Urinary bladder (tissue), 4 donors: ENCODE results near the gene ANGPTL4. TPM values are rescaled to one million over a fixed set of nuclear protein-coding genes. Genes with fewer than 3 reads are reported as not detected.
"Not testable (repeated sequence)": the region's sequence is repeated elsewhere in the genome, so short reads cannot be mapped to it uniquely, and the experiment has no call there.

Experiments used
- DNase-seq: peaks from one replicate; pipeline ENCODE4 v3.0.0-alpha.2; 2015; ENCODE audit errors: extremely low spot score
- H3K27ac ChIP-seq: one replicate; pipeline ENCODE4 v1.5.1; 2013; ENCODE audit warnings: low read depth, mild to moderate bottlenecking, moderate library complexity
- H3K36me3 ChIP-seq: one replicate; pipeline ENCODE4 v1.6.1; 2013; ENCODE audit warnings: mild to moderate bottlenecking, moderate library complexity; ENCODE audit not compliant: insufficient read depth
- H3K4me1 ChIP-seq: one replicate; pipeline ENCODE4 v1.6.1; 2013; ENCODE audit warnings: mild to moderate bottlenecking, moderate library complexity; ENCODE audit not compliant: insufficient read depth
- H3K4me3 ChIP-seq: one replicate; pipeline ENCODE4 v1.5.1; 2013; ENCODE audit warnings: low read depth, low read length
- WGBS: extraction: QIAGEN DNeasy Blood & Tissue Kit; methylation state at CpG from one replicate; pipeline ENCODE4 v1.1.7; 2013; 5-methylcytosine and 5-hydroxymethylcytosine counted together
- polyA plus RNA-seq: library from polyadenylated mRNA; stranded (reverse); fragments of 200-250 nt; gene quantifications from one replicate; pipeline ENCODE4 v1.2.3, GENCODE V29; 2013
- total RNA-seq: library from RNA; depleted of rRNA; stranded (reverse); fragments of >200 nt; gene quantifications from one replicate; pipeline ENCODE4 v1.2.3, GENCODE V29; 2014
- donor health status: healthy with polysubstance abuse.
- donor health status: healthy.

Gene ANGPTL4
- total and polyA plus RNA-seq, 2 donors = 1.3 to 14.6 TPM

GRCh38 chr19:8340341-8341096 is 23.4 kb upstream of the ANGPTL4 start:
- no peak overlapping the region for H3K4me3 ChIP-seq
- no peaks in the 10 kb centered on the region for H3K36me3 ChIP-seq
- no peak for DNase-seq
- WGBS = 15% methylated on average over 15 of the region's 15 CpGs
- no peaks in the 10 kb centered on the region for H3K4me1 ChIP-seq
- no peak overlapping the region for H3K27ac ChIP-seq

DNA sequence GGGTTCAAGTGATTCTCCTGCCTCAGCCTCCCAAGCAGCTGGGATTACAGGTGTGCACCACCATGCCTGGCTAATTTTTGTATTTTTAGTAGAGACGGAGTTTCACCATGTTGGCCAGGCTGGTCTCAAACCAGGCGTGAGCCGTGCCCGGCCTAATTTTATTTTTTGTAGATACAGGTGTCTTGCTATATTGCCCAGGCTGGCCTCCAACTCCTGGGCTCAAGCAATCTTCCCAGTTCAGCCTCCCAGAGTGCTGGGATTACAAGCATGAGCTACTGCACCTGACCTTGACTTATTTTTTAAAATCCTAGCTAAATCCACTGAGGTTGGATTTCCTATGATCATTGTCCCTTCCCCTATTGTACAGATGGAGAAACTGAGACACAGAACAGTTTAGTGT is 22.5 kb upstream of the ANGPTL4 start:
- H3K4me1 ChIP-seq, H3K4me3 ChIP-seq, H3K27ac ChIP-seq, H3K36me3 ChIP-seq, DNase-seq: not testable (repeated sequence)
- WGBS = 94% methylated on average over 4 of the region's 4 CpGs

DNA sequence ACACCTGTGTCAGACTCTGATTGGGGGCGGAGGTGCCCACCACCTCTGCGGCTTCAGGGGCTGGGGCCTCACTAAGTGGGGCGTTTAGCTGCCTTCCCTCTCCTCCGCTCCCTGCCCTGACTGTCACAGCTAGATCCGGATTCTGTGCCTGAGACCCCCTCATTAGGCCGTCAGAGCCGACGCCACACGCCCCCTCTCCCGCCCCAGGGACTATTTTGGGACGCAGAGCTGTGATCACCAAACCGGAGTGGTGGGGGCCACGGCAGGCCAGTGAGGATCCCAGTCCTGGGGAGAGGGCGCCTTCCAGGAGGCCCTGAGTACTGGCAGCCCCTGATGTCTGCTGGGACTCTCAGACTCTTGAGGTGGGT is 21.7 kb upstream of the ANGPTL4 start:
- Histone ChIP-seq H3K4me3 (peak overlapping the region; percentile 49), H3K27ac (no peak overlapping the region)

DNA sequence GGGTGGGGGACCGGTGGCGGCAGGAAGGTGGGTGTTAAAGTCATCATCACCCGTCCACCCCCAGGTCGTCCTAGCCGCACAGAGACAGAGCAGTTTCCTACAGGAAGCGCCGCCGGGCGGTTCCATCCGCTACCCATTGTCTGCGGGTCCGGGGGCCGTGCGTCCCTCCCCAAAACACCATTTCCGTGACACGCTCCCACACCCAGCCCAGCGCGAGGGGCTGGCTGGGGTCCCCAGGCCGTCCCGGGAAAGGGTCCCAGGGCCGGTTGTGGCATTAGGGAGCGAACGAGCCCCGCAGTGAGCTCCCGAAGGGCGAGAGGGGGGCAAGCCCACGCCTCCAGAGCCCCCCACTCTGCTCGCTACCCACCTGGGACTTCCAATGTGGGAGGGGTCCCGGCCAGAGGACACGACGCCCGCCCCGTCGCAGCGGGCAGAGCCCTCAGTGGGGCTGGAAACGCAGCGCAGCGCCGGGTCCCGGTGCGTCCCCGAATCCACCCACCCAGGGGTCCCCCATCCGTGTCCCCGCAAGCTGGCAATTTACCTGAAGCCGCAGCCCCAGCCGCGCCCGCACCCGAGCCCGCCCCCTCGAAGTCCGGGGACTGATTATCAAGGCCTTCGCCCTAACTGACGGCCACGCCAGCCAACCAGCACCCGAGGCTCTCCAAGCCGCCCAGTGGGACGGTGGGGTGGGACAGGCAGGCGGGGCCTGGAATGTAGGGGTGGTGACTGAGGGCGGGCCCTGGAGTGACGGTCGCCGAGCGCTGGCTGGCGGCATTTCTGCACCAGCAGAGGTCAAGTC is 21.1 kb upstream of the ANGPTL4 start, which contains the start of gene KANK3:
TSS of gene KANK3 (minus strand) at position 579 of the 799 bp plus-strand sequence. CDS start 5,434 bp downstream, outside the sequence.
- 3% methylated on average over 65 of the region's 65 CpGs for WGBS
- DNase-seq = no peak
- H3K4me1 ChIP-seq = no peaks in the 10 kb centered on the region
- H3K27ac ChIP-seq = no peak within 1 kb of the TSS
- H3K4me3 ChIP-seq = peak within 1 kb of the TSS; percentile 49
- no peaks in the 10 kb centered on the region for H3K36me3 ChIP-seq

More for the DNA sequence above, 21.7 kb upstream of the ANGPTL4 start:
- Histone ChIP-seq H3K36me3 (no peaks in the 10 kb centered on the region), H3K4me1 (no peaks in the 10 kb centered on the region)
- 34% methylated on average over 14 of the region's 14 CpGs for WGBS
- no peak for DNase-seq

DNA sequence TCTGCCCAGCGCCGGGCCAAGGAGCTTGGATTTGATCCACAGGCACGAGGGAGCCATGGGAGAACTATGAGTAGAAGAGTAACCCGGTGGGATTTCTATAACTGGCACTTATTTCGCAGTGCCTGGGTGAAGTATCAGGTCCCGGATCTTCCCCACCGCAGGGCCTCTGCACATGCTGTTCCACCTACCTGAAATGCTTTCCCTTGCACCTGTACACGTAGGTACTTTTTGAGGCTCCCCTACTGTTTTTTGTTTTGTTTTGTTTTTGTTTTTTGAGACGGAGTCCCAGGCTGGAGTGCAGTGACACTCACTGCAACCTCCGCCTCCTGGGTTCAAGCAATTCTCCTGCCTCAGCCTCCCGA is 20.5 kb upstream of the ANGPTL4 start:
- DNase-seq = no peak
- H3K36me3 ChIP-seq = no peaks in the 10 kb centered on the region
- WGBS = 41% methylated on average over 11 of the region's 11 CpGs

DNA sequence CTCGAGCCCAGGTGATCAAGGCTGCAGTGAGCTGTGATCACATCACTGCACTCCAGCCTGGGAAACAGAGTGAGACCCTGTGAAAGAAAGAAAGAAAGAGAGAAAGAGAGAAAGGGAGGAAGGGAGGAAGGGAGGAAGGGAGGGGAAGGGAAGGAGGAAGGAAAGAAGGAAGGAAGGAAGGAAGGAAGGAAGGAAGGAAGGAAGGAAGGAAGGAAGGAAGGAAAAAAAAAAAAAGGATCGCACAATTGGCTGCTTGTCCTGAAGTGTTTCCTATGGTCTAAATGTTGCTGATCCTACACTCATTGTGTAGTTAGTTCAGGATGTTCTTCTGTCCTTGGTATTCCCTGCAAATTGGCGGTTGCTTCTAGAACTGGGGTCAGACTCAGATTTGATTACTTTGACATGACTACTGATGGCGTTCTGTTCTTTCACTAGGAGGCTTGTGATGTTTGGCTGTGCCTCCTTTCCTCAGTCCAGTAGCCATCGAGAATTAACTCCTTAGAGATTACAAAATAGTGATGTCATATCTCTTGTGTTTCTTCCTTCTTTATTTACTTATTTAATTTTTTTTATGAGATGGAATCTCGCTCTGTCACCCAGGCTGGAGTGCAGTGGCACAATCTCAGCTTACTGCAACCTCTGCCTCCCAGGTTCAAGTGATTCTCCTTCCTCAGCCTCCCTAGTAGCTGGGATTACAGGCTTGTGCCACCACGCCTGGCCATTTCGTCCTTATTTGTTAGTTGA is 14.2 kb upstream of the ANGPTL4 start:
- not testable (repeated sequence) for DNase-seq, H3K4me3 ChIP-seq, H3K4me1 ChIP-seq, H3K27ac ChIP-seq, H3K36me3 ChIP-seq
- 63% methylated on average over 8 of the region's 8 CpGs for WGBS

More for the DNA sequence above, 20.5 kb upstream of the ANGPTL4 start:
- no peak overlapping the region for H3K27ac ChIP-seq
- H3K4me3 ChIP-seq = no peak overlapping the region
- no peaks in the 10 kb centered on the region for H3K4me1 ChIP-seq

GRCh38 chr19:8352134-8352827 is 11.7 kb upstream of the ANGPTL4 start:
- Histone ChIP-seq H3K4me1 (no peaks in the 10 kb centered on the region), H3K36me3 (no peaks in the 10 kb centered on the region), H3K27ac (no peak overlapping the region), H3K4me3 (no peak overlapping the region)
- no peak for DNase-seq
- WGBS = 28% methylated on average over 10 of the region's 10 CpGs

DNA sequence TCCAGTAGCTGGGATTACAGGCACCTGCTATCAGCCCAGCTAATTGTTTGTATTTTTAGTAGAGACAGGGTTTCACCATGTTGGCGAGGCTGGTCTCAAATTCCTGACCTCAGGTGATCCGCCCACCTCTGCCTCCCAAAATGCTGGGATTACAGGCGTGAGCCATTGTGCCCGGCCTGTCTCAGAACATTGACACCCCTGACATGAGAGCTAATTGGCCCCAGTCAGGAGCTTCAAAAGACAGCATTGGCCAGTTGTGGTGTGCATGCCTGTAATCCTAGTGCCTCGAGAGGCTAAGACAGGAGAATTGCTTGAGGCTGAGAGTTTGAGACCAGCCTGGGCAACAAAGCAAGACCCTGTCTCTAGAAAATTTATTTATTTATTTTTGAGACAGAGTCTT is 11.1 kb upstream of the ANGPTL4 start:
- 57% methylated on average over 5 of the region's 5 CpGs for WGBS
- not testable (repeated sequence) for H3K27ac ChIP-seq, H3K36me3 ChIP-seq, H3K4me3 ChIP-seq, H3K4me1 ChIP-seq, DNase-seq

GRCh38 chr19:8355631-8356402 is 8.1 kb upstream of the ANGPTL4 start:
- Histone ChIP-seq H3K27ac (no peak overlapping the region), H3K36me3 (no peaks in the 10 kb centered on the region), H3K4me1 (no peaks in the 10 kb centered on the region), H3K4me3 (no peak overlapping the region)
- 74% methylated on average over 6 of the region's 6 CpGs for WGBS
- DNase-seq = no peak

DNA sequence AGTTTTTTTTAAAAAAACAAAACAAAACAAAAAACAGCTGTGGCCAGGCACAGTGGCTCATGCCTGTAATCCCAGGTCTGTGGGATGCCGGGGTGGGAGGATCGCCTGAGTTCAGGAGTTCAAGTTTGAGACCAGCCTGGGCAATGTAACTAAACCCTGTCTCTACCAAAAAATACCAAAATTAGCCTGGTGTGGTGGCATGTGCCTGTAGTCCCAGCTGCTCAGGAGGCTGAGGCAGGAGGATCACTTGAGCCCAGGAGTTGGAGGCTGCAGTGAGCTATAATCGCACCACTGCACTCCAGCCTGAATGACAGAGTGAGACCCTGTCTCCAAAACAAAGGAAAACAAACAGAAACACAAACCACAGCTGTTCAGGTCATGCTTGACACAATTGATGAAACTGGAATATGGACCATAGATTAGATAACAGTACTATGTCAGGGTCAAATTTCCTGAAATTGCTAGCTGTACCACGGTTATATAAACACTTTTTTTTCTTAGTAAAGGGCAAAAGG is 6.9 kb upstream of the ANGPTL4 start:
- whole genome bisulfite sequencing = 61% methylated on average over 4 of the region's 4 CpGs
- no peak overlapping the region for H3K4me3 ChIP-seq
- DNase-seq = no peak
- no peaks in the 10 kb centered on the region for H3K36me3 ChIP-seq
- H3K27ac ChIP-seq = no peak overlapping the region
- no peaks in the 10 kb centered on the region for H3K4me1 ChIP-seq

DNA sequence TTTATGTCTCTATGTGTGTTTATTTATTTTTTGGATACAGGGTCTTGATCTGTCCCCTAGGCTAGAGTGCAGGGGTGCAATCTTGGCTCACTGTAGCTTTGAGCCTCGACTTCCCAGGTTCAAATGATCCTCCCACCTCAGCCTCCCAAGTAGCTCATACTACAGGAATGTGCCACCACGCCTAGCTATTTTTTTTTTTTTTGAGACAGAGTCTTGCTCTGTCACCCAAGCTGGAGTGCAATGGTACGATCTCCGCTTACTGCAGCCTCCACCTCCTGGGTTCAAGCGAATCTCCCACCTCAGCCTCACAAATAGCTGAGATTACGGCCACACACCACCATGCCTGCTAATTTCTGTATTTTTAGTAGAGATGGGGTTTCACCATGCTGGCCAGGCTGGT is 5.0 kb upstream of the ANGPTL4 start:
- H3K36me3 ChIP-seq = no peaks in the 10 kb centered on the region
- no peak for DNase-seq
- no peak overlapping the region for H3K27ac ChIP-seq
- 89% methylated on average over 6 of the region's 6 CpGs for WGBS
- H3K4me3 ChIP-seq = no peak overlapping the region
- peaks cover 2% of the 10 kb centered on the region for H3K4me1 ChIP-seq

GRCh38 chr19:8360196-8360595 is 3.8 kb upstream of the ANGPTL4 start:
- Histone ChIP-seq H3K36me3 (no peaks in the 10 kb centered on the region), H3K4me3 (no peak overlapping the region), H3K27ac (no peak overlapping the region), H3K4me1 (peaks cover 2% of the 10 kb centered on the region)
- no peak for DNase-seq
- 89% methylated on average over 8 of the region's 8 CpGs for WGBS
